GM11168 (cell line): ENCODE data around the gene SERGEF.

Experiments
- in situ Hi-C: fragments of 300-500 bp; cut with MboI; formaldehyde crosslinking; loops from one replicate; pipeline ENCODE4 v1.12.0; 2022; ENCODE audit warnings: low sequenced_read_pairs; ENCODE audit not compliant: unreplicated experiment

SERGEF gene

GRCh38 chr11:17958446-17958845, 54.4 kb downstream of the SERGEF start:
- in situ Hi-C loops = no loop called here

GRCh38 chr11:17954395-17955252, 58.2 kb downstream of the SERGEF start:
- in situ Hi-C loops = no loop called here

DNA sequence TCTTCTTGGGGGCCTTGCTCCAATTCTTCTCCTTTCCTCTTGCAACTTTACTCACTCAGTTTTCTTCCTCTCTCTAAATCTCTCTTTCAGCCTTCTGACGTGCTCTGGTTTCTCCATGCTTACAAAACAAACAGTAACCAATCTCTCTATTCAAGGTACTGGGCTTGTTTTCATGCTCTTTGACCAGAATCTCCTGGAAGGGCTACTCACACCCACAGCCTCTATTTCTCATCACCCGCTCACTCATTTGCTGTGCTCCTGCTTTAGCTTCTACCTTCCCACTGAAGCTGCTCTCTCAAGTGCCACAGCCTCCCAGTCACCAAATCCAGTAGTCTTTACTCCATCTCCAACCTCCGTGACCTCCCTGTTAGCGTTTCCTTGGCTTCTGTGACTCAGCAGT, 60.4 kb downstream of the SERGEF start:
- in situ Hi-C loops = no loop called here

GRCh38 chr11:17951685-17952388, 61.0 kb downstream of the SERGEF start:
- in situ Hi-C loops = no loop called here

DNA sequence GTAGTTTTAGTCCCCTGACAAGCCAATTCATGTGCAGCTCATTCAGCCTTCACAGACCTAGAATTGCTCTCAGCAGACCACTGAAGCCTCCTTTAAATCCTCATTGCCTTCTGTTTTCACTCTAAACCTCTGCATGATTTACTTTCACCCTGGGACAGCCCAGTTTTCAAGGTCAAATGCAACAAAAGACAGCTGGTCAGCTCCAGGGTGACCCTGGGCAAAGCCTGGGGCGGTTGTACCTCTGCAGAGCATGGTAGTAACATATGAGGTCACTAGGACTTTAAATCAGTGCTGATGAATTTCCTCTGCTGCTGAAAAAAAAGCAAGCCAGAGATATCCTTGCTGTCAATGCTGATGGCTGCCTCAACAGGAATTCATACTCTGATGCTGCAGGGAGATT, 62.2 kb downstream of the SERGEF start:
- in situ Hi-C loops = no loop called here

GRCh38 chr11:17948296-17948695, 64.6 kb downstream of the SERGEF start:
- in situ Hi-C loops = no loop called here

- in situ Hi-C loops = no loop called here
Observed at GRCh38 chr11:17939542-17939941, 73.3 kb downstream of the SERGEF start.

DNA sequence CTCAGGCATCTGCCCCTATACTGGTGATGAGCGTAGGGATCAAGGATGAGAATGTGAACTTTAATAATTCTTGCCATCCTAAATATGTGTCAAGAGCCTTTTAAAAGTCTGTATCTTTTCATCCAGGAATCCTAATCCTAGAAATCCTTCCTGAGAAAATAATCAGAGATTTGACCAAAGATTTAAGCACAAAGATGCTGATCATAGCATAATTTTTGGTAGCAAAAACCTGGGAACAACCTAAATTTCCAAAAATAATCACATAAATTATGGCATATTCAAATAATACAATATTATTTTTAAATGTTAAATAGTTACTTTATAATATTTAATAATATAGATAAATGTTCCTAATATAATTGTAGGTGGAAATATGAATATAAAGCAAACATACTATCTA, 76.1 kb downstream of the SERGEF start:
- in situ Hi-C loops = no loop called here

- in situ Hi-C loops = no loop called here
Observed at GRCh38 chr11:17934194-17934593, 78.7 kb downstream of the SERGEF start.

- in situ Hi-C loops = no loop called here
Observed at GRCh38 chr11:17933708-17934107, 79.1 kb downstream of the SERGEF start.

DNA sequence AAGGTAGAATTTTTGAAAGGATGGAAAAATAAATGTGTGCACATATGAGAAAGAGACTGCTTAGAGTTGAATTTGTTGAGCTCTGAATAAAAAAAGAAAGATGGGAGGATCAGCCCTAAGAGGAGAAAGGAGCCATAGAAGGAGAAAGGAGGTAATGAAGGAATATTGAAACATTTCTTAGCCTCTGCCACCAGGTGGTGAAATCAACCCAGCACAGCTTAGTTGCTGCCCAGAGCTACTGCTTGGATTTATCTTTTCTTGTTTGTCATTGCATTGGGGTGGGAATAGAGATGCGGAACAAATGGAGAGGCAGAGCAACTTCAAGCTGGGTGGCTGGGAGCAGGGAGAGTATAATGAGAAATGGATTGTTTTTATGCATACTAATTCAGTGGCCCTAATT, 80.4 kb downstream of the SERGEF start:
- in situ Hi-C loops = no loop called here

GRCh38 chr11:17931595-17931994, 81.3 kb downstream of the SERGEF start:
- in situ Hi-C loops = no loop called here

DNA sequence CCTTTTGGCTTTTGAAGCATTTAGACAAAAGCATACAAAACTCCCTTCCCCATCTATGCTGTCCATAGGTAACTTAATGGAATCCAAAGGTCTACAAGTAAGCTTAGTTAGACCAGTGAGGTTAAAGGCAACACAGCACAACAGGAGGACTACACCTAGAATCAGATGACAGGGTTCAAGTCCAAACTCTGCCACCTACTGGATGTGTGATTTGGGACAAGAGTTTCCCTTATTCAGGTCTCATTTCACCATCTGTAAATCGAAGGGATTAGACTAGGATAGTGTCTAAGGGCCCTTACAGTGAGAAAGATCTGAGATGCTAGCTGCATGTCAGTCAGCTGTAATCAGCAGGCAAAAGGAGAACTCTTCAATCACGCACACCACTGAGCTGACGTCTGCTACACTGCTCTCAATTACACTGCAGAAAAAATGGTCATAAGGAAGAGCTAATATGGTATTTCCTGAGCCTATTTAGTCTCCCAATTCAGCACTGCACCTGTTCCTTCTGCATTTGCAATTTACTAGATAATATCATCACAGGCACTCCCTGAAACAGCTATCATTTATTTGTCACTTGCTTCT, 82.2 kb downstream of the SERGEF start:
- in situ Hi-C loops = no loop called here

GRCh38 chr11:17929171-17929570, 83.7 kb downstream of the SERGEF start:
- in situ Hi-C loops = no loop called here

GRCh38 chr11:17927681-17928343, 85.0 kb downstream of the SERGEF start:
- in situ Hi-C loops = no loop called here

DNA sequence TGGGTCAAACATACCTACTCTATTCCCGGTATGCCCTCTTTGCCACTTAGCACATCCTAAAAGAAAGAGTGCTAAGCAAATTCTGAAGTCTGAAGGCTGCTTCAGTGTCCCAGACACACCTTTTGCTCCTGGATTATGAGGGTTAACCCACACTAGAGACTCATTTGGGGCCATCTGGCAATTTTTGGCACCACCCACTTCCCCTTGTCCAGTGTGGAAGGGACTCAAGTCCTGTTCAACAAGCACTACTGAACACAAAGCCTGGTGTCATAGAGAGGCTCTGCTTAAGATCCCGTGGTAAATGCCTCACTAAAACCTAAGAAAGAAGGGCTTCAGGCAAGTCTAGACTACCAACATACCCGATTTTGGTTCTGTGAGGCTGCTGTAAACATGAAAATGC, 85.8 kb downstream of the SERGEF start:
- in situ Hi-C loops = no loop called here

DNA sequence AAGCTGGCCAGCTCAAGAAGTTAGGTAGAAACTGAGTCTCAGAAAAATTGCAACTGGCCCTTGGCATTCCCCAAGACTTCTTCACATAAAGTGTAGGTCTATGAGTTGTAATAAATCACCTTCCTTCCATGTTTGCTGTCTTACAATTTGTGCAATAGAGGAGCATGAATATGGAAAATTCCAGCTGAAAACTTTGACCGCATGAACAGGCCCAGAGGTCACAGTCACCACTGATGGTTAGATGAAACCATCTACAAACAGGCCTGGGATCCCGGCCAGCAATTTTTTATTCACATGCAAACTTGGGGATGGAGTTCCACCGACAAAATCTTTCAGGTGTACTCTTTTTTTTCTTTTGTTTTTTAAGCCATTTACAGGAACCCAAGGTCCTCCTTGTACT, 88.1 kb downstream of the SERGEF start:
- in situ Hi-C loops = no loop called here

DNA sequence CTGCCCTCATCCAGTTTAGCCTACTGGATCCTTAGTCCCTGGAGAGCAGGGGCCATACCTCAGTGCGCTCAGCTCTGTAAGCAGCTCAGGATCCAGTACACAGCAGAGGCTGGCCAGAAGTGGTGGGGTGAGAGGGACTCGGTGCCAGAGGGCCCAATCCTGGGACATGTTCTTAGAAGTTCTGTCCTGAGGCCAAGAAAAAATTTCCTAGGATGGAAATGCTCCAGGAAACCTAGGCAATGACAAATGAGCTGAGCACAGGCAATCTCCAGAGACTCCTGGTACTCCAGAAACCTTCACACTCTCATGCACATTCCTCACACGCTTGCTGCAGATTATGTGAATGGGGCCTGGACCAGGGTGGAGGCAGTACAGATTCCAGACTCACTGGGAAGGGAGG, 89.6 kb downstream of the SERGEF start:
- in situ Hi-C loops = no loop called here

DNA sequence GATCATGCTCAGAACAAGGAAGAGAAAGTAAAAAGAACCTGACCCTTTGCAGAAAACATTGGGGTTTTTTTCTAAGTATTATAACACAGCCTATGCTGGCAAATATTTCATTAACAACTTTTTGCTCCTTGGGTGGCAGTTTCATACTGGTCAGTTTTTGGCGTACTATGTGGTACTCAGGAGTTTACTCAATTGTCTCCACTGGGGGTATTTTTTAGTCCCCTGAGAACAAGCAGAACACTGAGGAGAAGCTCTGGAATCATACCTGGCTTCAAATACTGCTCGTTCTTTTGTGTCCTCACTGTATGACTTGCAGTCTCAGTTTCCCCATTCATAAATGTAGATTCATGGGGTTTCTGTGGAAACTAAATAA, 90.4 kb downstream of the SERGEF start:
- in situ Hi-C loops = no loop called here

DNA sequence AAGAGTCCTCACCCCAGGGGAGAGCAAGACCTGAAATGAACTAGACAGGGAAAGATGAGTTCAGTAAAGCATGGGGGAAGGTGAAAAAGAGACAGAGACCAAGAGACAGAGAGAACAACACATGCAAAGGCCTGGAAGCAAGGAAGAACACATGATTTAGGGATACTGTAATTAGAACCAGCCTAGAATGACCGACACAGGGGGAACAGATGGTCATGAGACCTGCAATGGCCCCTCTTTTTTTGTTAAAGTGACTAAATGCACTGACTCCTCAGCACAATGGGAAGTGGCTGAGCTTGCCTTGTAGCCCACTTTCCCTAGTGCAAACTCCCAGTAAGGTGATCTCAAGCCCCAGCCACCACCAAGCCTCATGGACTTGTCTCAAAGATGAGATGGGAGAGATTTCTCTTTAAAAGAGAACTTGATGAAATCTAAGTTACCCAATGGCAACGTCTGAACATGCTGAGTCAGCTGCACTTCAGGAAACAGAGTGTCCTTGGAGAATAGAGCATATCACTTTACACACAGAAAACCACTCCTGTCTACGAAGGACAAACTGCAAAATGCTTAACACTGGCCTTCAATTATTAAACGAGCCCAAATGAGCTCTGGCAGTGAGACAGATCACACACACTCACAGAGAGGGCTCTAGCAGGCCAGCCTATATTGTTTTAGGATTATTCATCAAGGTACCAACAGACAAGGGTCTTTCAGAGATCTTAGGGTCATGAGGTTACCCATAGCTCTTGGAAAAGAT, 91.0 kb downstream of the SERGEF start:
- in situ Hi-C loops = no loop called here
